SK-N-SH treated with all-trans-retinoic acid at 6 μM for 48 hours (cell line): Measurements from ENCODE around the gene IGF1R.

ENCODE experiments used
- ATAC-seq: fragments of 200-7000 bp; cut with Tn5 transposase; 3 replicates; pipeline ENCODE4 v1.9.1; 2020; ENCODE audit warnings: mild to moderate bottlenecking, moderate library complexity
- ARNTL ChIP-seq: fragments of 450-650 bp; formaldehyde crosslinking; IDR thresholded peaks from 2 replicates; pipeline ENCODE4 v1.5.0; 2020; ENCODE audit warnings: low read depth, mild to moderate bottlenecking, moderate library complexity, borderline replicate concordance
- BACH2 ChIP-seq: fragments of 250-450 bp; sonication (Bioruptor Pico); IDR thresholded peaks from 2 replicates; pipeline ENCODE4 v1.9.0; 2021; ENCODE audit warnings: mild to moderate bottlenecking, borderline replicate concordance
- CSDC2 ChIP-seq: fragments of 250-450 bp; sonication (Bioruptor Pico); IDR thresholded peaks from 2 replicates; pipeline ENCODE4 v1.5.0; 2020; ENCODE audit warnings: mild to moderate bottlenecking, moderate library complexity
- ESRRG ChIP-seq: fragments of 250-450 bp; sonication (Bioruptor Pico); IDR thresholded peaks from 2 replicates; pipeline ENCODE4 v1.6.1; 2021; ENCODE audit warnings: mild to moderate bottlenecking
- GLIS3 ChIP-seq: fragments of 250-450 bp; sonication (Bioruptor Pico); IDR thresholded peaks from 2 replicates; pipeline ENCODE4 v1.5.0; 2020; ENCODE audit warnings: mild to moderate bottlenecking, moderate library complexity
- ISL1 ChIP-seq: fragments of 250-450 bp; sonication (Bioruptor Pico); IDR thresholded peaks from 2 replicates; pipeline ENCODE4 v2.1.2; 2022; ENCODE audit warnings: mild to moderate bottlenecking, moderate library complexity
- OSR1 ChIP-seq: fragments of 250-450 bp; sonication (Bioruptor Pico); IDR thresholded peaks from 2 replicates; pipeline ENCODE4 v1.8.0; 2022; ENCODE audit warnings: moderate library complexity, mild to moderate bottlenecking, inconsistent platforms
- PPARA ChIP-seq: fragments of 250-450 bp; sonication (Bioruptor Pico); IDR thresholded peaks from 2 replicates; pipeline ENCODE4 v1.5.0; 2020; ENCODE audit warnings: mild to moderate bottlenecking, borderline replicate concordance
- RARB ChIP-seq: fragments of 250-450 bp; sonication (Bioruptor Pico); IDR thresholded peaks from 2 replicates; pipeline ENCODE4 v1.8.0; 2021; ENCODE audit warnings: mild to moderate bottlenecking, moderate library complexity
- SNAI2 ChIP-seq: fragments of 250-450 bp; sonication (Bioruptor Pico); IDR thresholded peaks from 2 replicates; pipeline ENCODE4 v1.5.0; 2020; ENCODE audit warnings: mild to moderate bottlenecking, moderate library complexity
- TOX ChIP-seq: fragments of 250-450 bp; sonication (Bioruptor Pico); IDR thresholded peaks from 2 replicates; pipeline ENCODE4 v1.8.0; 2021; ENCODE audit warnings: mild to moderate bottlenecking, moderate library complexity, borderline replicate concordance
- ZC3H10 ChIP-seq: fragments of 250-450 bp; sonication (Bioruptor Pico); IDR thresholded peaks from 2 replicates; pipeline ENCODE4 v1.5.1; 2021; ENCODE audit warnings: mild to moderate bottlenecking, moderate library complexity
- ZFP3 ChIP-seq: fragments of 250-450 bp; sonication (Bioruptor Pico); IDR thresholded peaks from 2 replicates; pipeline ENCODE4 v1.5.0; 2020; ENCODE audit warnings: mild to moderate bottlenecking, moderate library complexity
- ZFP30 ChIP-seq: fragments of 450-650 bp; formaldehyde crosslinking; IDR thresholded peaks from 2 replicates; pipeline ENCODE4 v1.5.0; 2022; ENCODE audit warnings: mild to moderate bottlenecking, moderate library complexity
- ZNF565 ChIP-seq: fragments of 450-650 bp; formaldehyde crosslinking; conservative IDR thresholded peaks from 2 replicates; pipeline ENCODE4 v1.5.0; 2020; ENCODE audit warnings: low read depth, mild to moderate bottlenecking, moderate library complexity
- ZNF70 ChIP-seq: fragments of 450-650 bp; formaldehyde crosslinking; IDR thresholded peaks from 2 replicates; pipeline ENCODE4 v1.5.0; 2020; ENCODE audit warnings: mild to moderate bottlenecking, moderate library complexity
- ZNF8 ChIP-seq: fragments of 450-650 bp; formaldehyde crosslinking; IDR thresholded peaks from 2 replicates; pipeline ENCODE4 v1.5.0; 2020; ENCODE audit warnings: mild to moderate bottlenecking, moderate library complexity
- TF ChIP-seq, protein P1 (sequence below): fragments of 250-450 bp; sonication (Bioruptor Pico); IDR thresholded peaks from 2 replicates; pipeline ENCODE4 v1.5.1; 2020; ENCODE audit warnings: low read depth, mild to moderate bottlenecking, moderate library complexity
- TF ChIP-seq, protein P2 (sequence below): fragments of 250-450 bp; sonication (Bioruptor Pico); IDR thresholded peaks from 2 replicates; pipeline ENCODE4 v1.8.0; 2020; ENCODE audit warnings: mild to moderate bottlenecking, moderate library complexity, borderline replicate concordance
- TF ChIP-seq, protein P3 (sequence below): fragments of 250-450 bp; sonication (Bioruptor Pico); IDR thresholded peaks from 2 replicates; pipeline ENCODE4 v1.5.1; 2021; ENCODE audit warnings: mild to moderate bottlenecking, moderate library complexity
- TF ChIP-seq, protein P4 (sequence below): fragments of 250-450 bp; sonication (Bioruptor Pico); IDR thresholded peaks from 2 replicates; pipeline ENCODE4 v1.5.0; 2020; ENCODE audit warnings: mild to moderate bottlenecking, moderate library complexity

IGF1R gene

DNA sequence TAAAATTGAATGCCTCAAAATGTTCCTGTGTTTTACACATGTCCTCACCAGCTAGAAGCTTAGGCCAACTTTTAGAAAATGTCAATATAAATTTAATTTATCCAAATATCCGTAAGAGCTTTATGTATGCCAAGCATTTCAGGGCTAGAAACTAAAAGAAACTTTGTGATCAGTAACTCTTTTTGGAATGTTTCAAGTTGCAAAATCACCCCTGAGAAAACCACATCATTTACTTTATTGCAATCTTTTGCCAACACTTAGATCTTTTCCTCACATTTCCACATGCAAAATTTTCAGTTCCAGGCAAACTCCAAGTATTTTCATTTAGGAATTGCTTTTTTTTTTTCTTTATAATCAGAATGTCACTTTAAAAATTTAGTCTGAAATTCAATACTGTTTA is 20.1 kb upstream of the IGF1R start:
- TF ChIP-seq PPARA (CRISPR knock-in tag) (no peak), ZNF70 (CRISPR knock-in tag) (no peak), ISL1 (CRISPR knock-in tag) (no peak), ARNTL (CRISPR knock-in tag) (no peak), BACH2 (no peak), GLIS3 (no peak), SNAI2 (no peak), ZNF565 (CRISPR knock-in tag) (no peak), ESRRG (CRISPR knock-in tag) (no peak), TOX (CRISPR knock-in tag) (no peak), CSDC2 (CRISPR knock-in tag) (no peak), ZC3H10 (CRISPR knock-in tag) (no peak), RARB (CRISPR knock-in tag) (no peak), ZNF8 (no peak), ZFP30 (CRISPR knock-in tag) (no peak), ZFP3 (CRISPR knock-in tag) (no peak)
- TF ChIP-seq, protein P1, sequence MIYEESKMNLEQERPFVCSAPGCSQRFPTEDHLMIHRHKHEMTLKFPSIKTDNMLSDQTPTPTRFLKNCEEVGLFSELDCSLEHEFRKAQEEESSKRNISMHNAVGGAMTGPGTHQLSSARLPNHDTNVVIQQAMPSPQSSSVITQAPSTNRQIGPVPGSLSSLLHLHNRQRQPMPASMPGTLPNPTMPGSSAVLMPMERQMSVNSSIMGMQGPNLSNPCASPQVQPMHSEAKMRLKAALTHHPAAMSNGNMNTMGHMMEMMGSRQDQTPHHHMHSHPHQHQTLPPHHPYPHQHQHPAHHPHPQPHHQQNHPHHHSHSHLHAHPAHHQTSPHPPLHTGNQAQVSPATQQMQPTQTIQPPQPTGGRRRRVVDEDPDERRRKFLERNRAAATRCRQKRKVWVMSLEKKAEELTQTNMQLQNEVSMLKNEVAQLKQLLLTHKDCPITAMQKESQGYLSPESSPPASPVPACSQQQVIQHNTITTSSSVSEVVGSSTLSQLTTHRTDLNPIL (CRISPR knock-in tag), result no peak
- TF ChIP-seq, protein P2, sequence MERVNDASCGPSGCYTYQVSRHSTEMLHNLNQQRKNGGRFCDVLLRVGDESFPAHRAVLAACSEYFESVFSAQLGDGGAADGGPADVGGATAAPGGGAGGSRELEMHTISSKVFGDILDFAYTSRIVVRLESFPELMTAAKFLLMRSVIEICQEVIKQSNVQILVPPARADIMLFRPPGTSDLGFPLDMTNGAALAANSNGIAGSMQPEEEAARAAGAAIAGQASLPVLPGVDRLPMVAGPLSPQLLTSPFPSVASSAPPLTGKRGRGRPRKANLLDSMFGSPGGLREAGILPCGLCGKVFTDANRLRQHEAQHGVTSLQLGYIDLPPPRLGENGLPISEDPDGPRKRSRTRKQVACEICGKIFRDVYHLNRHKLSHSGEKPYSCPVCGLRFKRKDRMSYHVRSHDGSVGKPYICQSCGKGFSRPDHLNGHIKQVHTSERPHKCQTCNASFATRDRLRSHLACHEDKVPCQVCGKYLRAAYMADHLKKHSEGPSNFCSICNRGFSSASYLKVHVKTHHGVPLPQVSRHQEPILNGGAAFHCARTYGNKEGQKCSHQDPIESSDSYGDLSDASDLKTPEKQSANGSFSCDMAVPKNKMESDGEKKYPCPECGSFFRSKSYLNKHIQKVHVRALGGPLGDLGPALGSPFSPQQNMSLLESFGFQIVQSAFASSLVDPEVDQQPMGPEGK (CRISPR knock-in tag), result no peak
- TF ChIP-seq, protein P3, sequence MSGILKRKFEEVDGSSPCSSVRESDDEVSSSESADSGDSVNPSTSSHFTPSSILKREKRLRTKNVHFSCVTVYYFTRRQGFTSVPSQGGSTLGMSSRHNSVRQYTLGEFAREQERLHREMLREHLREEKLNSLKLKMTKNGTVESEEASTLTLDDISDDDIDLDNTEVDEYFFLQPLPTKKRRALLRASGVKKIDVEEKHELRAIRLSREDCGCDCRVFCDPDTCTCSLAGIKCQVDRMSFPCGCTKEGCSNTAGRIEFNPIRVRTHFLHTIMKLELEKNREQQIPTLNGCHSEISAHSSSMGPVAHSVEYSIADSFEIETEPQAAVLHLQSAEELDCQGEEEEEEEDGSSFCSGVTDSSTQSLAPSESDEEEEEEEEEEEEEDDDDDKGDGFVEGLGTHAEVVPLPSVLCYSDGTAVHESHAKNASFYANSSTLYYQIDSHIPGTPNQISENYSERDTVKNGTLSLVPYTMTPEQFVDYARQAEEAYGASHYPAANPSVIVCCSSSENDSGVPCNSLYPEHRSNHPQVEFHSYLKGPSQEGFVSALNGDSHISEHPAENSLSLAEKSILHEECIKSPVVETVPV (CRISPR knock-in tag), result no peak
- TF ChIP-seq, protein P4, sequence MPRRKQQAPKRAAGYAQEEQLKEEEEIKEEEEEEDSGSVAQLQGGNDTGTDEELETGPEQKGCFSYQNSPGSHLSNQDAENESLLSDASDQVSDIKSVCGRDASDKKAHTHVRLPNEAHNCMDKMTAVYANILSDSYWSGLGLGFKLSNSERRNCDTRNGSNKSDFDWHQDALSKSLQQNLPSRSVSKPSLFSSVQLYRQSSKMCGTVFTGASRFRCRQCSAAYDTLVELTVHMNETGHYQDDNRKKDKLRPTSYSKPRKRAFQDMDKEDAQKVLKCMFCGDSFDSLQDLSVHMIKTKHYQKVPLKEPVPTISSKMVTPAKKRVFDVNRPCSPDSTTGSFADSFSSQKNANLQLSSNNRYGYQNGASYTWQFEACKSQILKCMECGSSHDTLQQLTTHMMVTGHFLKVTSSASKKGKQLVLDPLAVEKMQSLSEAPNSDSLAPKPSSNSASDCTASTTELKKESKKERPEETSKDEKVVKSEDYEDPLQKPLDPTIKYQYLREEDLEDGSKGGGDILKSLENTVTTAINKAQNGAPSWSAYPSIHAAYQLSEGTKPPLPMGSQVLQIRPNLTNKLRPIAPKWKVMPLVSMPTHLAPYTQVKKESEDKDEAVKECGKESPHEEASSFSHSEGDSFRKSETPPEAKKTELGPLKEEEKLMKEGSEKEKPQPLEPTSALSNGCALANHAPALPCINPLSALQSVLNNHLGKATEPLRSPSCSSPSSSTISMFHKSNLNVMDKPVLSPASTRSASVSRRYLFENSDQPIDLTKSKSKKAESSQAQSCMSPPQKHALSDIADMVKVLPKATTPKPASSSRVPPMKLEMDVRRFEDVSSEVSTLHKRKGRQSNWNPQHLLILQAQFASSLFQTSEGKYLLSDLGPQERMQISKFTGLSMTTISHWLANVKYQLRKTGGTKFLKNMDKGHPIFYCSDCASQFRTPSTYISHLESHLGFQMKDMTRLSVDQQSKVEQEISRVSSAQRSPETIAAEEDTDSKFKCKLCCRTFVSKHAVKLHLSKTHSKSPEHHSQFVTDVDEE, result no peak
- ATAC-seq, result no peak

DNA sequence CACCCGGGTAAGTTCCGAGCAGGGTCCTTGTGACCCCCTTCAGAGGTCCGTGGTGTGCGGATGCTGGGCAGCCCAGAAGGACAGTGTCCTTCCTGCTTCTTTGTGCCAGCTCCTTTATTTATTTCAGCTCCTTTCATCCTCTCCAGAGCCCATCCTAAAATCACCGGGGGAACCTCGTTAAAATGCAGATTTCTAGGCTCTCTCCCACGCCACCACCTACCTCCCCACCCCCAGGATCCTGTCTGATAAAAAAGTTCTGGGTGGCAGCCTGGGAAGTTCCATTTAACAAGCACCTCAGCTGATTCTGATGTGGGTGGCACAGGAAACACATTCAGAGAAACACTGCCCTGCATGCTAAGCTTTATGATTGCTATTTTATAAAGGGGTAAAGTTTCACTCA is 12.5 kb upstream of the IGF1R start:
- TF ChIP-seq OSR1 (CRISPR knock-in tag) (no peak), PPARA (CRISPR knock-in tag) (no peak)
- TF ChIP-seq, protein P3 (CRISPR knock-in tag), result no peak
- TF ChIP-seq, all 23 proteins: peak for 0
- no peak for ATAC-seq

DNA sequence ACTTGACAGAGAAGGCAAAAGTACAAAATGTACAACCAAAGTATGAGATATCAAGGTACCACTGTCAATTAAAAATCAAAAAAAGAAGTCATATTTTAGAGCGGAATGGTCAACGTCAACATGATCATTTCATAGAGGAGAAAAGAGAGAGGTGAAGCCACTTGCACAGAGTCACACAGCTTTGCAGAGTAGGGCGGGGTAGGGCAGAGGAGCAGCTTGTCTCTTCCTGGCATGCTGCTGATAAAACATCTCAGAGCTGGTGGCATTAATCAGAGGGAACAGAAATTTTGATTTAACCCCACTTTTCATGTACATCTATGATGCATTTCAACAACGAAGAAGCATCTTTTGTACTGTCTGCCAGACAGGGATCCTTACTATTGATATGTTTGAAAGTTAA is 5.2 kb upstream of the IGF1R start:
- no peak for TF ChIP-seq GLIS3
- TF ChIP-seq ARNTL (CRISPR knock-in tag), result no peak
- no peak for ATAC-seq

DNA sequence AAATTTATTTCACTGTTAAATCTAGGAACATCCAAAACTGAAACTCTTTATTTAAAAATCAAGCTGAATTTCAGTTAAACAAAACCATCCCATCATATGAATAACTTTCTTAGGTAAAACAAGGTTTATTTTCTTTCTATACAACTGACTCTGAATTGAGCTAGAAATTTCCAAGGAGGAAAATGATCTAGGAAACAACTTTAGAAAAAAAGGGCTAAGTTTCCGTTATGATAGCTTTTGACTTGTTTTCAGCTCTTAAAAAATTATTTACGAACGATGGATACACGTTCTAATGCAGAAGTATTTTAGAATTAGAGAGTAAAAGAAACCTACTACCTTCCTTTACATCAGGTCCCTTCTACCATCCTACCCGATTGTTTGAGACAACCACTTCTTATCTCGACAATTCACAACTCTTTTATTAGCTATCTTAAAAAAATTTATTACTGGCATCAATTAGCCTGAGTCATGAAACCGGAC is 1.8 kb upstream of the IGF1R start:
- TF ChIP-seq PPARA (CRISPR knock-in tag), result no peak
- TF ChIP-seq, protein P3 (CRISPR knock-in tag), result no peak
- TF ChIP-seq CSDC2 (CRISPR knock-in tag), result no peak
- TF ChIP-seq TOX (CRISPR knock-in tag), result no peak
- TF ChIP-seq, all 23 proteins: peak for 0

More for the DNA sequence above, 1.8 kb upstream of the IGF1R start:
- no peak for ATAC-seq
